ENCODE measurements around the gene ARHGEF4. TPM values are rescaled to one million over a fixed set of nuclear protein-coding genes. Genes with fewer than 3 reads are reported as not detected.

Gene ARHGEF4
- total and polyA plus RNA-seq, 2 experiments from 2014 or later = 26.0 to 82.2 TPM

DNA sequence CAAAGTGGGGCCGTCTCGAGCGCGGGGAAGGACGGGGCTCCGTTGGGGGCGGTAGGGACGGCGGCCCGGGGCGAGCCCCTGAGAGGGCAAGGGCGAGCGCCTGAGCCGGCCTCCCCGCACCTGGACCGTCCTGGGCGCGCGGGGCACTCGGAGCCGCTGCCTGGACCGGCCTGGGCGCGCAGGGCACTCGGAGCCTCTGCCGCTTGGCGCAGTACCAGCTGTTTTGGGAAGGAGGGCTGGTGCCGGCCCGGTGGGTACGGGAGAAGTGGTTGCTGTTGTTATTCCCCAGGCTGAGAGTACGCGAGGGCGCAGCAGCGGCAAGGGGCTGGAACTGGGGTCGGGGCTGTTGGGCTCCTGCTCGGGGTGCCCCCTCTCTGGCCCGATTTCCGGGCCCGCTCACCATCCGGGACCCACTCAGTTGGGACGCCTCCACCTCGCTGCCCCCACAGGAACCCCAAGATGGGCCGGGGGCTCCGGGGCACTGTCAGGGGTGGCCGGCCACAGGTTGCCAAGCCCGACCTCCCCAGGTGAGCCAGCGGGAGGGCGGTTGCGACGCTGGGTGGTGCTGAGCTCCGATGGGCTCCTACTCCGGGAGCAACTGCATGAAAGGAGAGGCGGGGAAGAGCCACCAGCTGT is 579 bp downstream of the ARHGEF4 start:
- no peaks in the 10 kb centered on the region for H3K4me1 ChIP-seq (ENCODE audit: low read depth)
- no peak overlapping the region for H3K27ac ChIP-seq
- H3K27me3 ChIP-seq = peaks cover 56% of the 10 kb centered on the region
- TF ChIP-seq, protein P1, sequence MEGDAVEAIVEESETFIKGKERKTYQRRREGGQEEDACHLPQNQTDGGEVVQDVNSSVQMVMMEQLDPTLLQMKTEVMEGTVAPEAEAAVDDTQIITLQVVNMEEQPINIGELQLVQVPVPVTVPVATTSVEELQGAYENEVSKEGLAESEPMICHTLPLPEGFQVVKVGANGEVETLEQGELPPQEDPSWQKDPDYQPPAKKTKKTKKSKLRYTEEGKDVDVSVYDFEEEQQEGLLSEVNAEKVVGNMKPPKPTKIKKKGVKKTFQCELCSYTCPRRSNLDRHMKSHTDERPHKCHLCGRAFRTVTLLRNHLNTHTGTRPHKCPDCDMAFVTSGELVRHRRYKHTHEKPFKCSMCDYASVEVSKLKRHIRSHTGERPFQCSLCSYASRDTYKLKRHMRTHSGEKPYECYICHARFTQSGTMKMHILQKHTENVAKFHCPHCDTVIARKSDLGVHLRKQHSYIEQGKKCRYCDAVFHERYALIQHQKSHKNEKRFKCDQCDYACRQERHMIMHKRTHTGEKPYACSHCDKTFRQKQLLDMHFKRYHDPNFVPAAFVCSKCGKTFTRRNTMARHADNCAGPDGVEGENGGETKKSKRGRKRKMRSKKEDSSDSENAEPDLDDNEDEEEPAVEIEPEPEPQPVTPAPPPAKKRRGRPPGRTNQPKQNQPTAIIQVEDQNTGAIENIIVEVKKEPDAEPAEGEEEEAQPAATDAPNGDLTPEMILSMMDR (IDR thresholded peaks at IDR 0.05; ENCODE audit: low read depth, low read length) = no peak
- DNase-seq (ENCODE audit: low read depth in 1 of 2, low spot score in 1 of 2) = no peak
- H3K9me3 ChIP-seq (ENCODE audit: low read depth) = no peaks in the 10 kb centered on the region
- H3K4me3 ChIP-seq = peak overlapping the region; percentile 23
- H3K36me3 ChIP-seq = no peaks in the 10 kb centered on the region

DNA sequence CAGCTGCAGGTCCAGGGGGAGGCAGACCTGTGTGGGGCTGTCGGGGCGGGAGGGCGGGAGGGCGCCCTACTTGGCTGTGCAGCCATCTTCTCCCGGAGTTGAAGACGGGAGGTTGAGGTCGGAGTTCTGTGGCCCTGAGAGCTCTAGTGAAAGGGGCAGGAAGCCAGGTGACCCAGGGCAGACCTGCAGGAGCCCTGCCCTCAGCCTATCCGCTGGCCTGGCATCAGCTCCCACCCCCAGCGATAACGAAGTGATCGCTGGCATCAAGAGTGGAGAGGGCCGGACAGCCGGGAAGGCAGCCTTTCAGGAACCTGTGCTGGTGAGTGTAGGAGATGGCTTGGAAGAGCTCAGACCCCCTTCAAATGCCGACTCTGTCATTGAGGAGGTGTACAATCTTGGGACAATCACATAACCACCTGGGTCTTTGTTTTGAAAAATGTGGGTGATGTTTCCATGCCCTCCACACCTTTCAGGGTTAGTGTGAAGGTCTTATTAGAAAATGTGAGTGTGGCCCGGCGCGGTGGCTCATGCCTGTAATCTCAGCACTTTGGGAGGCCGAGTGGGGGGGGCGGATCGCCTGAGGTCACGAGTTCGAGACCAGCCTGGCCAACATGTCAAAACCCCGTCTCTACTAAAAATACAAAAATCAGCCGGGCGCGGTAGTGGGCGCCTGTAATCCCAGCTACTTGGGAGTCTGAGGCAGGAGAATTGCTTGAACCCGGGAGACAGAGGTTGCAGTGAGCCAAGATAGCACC is 1.3 kb downstream of the ARHGEF4 start:
- H3K4me1 ChIP-seq (ENCODE audit: low read depth) = no peaks in the 10 kb centered on the region
- DNase-seq (ENCODE audit: low read depth in 1 of 2, low spot score in 1 of 2) = no peak
- peaks cover 56% of the 10 kb centered on the region for H3K27me3 ChIP-seq
- no peak overlapping the region for H3K4me3 ChIP-seq
- H3K36me3 ChIP-seq = no peaks in the 10 kb centered on the region
- TF ChIP-seq, protein P1 (IDR thresholded peaks at IDR 0.05; ENCODE audit: low read depth, low read length) = no peak
- H3K9me3 ChIP-seq (ENCODE audit: low read depth) = no peaks in the 10 kb centered on the region
- no peak overlapping the region for H3K27ac ChIP-seq

DNA sequence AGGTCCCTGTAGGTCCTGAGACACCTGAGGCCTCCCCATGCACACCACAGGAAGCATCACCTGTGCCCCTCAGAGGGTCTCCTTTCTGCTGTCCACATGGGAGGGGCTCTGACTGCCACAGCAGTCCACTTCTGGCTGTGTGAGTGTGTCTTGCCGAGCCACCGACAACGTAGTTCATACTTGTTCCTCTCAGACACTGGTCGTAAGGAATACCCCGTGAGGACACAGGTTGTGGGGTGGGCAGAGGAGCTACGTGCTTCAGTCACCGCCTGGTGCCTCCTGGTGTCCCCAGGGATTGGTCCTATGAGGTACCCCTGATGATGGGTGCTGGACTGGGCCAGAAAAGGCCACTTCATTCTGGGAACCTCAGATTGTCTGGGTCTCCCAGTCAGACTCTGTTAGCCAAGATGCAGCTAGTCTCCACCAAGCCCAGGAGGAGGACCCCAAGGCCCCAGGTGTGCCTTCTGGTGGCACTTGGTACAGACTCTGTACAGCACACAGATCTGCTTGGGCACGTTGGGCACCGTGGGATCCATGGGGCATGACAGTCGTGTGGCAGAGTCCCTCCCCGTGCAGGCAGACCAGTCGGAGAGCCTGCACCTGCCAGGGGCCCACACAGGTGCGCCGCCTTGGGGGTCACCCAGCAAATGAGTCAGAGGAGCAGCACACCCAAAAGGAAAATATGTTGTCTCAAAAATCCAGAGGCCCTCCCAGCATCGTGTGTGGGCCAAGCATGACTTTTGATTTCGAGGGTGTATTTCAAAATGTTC is 2.5 kb downstream of the ARHGEF4 start:
- DNase-seq (ENCODE audit: low read depth in 1 of 2, low spot score in 1 of 2) = no peak
- no peak overlapping the region for H3K4me3 ChIP-seq
- TF ChIP-seq, protein P1 (IDR thresholded peaks at IDR 0.05; ENCODE audit: low read depth, low read length) = no peak
- H3K27me3 ChIP-seq = peaks cover 56% of the 10 kb centered on the region
- H3K36me3 ChIP-seq = no peaks in the 10 kb centered on the region
- H3K9me3 ChIP-seq (ENCODE audit: low read depth) = no peaks in the 10 kb centered on the region
- no peaks in the 10 kb centered on the region for H3K4me1 ChIP-seq (ENCODE audit: low read depth)
- no peak overlapping the region for H3K27ac ChIP-seq

DNA sequence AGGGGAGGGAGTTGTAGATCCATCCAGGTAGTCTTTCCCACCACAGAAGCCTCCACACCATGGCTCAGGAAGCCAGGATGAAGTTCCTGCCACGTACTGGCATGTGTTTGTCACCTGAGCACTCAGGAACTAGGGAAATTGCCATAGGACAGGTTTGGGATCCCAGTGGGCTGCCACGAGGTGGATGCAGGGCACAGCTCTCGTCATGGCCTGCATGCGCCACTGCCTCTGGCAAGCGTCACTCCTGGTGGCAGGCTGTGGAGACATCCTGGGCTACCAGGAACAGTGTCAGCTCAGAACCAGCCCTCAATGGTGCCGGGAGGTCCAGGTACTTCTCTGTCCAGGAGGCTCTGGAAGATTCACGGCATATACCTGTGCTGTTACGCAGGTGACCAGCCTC is 3.8 kb downstream of the ARHGEF4 start:
- no peak overlapping the region for H3K27ac ChIP-seq
- TF ChIP-seq, protein P1 (IDR thresholded peaks at IDR 0.05; ENCODE audit: low read depth, low read length) = no peak
- H3K36me3 ChIP-seq = no peaks in the 10 kb centered on the region
- no peaks in the 10 kb centered on the region for H3K4me1 ChIP-seq (ENCODE audit: low read depth)
- H3K27me3 ChIP-seq = peaks cover 52% of the 10 kb centered on the region
- H3K4me3 ChIP-seq = no peak overlapping the region
- no peaks in the 10 kb centered on the region for H3K9me3 ChIP-seq (ENCODE audit: low read depth)
- DNase-seq (ENCODE audit: low read depth in 1 of 2, low spot score in 1 of 2) = no peak

DNA sequence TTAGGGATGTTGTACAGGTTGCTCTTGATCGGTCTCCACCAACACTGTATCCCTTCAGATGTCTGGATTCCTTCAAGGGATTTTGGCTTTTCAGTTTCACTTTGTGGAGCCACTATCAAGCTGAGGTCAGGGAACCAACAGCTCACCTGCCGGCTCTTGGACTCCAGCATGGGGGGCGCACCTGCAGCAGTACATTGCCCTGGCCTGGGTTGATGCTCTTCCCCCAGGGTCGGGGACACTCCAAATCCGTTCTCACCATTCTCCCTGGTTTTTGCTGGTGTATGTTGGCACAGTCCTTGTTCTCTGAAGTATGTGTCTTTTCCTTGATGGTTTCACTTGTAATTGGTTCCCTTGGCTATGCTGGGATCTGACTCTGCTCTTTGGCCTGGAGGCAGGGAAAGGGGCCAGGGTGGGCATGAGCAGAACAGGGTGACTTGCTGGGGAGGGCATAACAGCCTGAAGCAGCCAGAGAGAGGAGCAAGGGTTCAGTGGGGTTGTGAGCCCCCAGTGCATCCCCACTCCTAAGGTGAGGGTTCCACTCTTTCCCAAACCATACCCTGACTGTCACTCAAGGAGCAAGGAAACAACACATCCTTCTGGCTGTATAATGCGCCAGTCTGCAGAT is 5.1 kb downstream of the ARHGEF4 start:
- Histone ChIP-seq H3K4me1 (ENCODE audit: low read depth) (no peaks in the 10 kb centered on the region), H3K27ac (no peak overlapping the region), H3K27me3 (peaks cover 39% of the 10 kb centered on the region), H3K4me3 (no peak overlapping the region), H3K36me3 (no peaks in the 10 kb centered on the region), H3K9me3 (ENCODE audit: low read depth) (no peaks in the 10 kb centered on the region)
- TF ChIP-seq, protein P1 (IDR thresholded peaks at IDR 0.05; ENCODE audit: low read depth, low read length) = no peak
- DNase-seq (ENCODE audit: low read depth in 1 of 2, low spot score in 1 of 2) = no peak
